Peyer's patch (tissue), 4 donors: ENCODE data around the gene RSAD1.

Experiments
- CTCF ChIP-seq, 6 experiments: fragments of 450-650 bp in 4 of 6; fragments of 200-600 bp in 2 of 6; sonication (generic) in 1 of 6; IDR thresholded peaks; one replicate each; pipeline ENCODE4 v1.5.1; 2017 to 2019; ENCODE audit warnings: antibody characterized with exemption in 6 of 6, mild to moderate bottlenecking in 3 of 6, moderate library complexity in 1 of 6
- POLR2A ChIP-seq, 2 donors: fragments of 450-650 bp; IDR thresholded peaks; one replicate each; pipeline ENCODE4 v1.5.1; 2017; ENCODE audit warnings: antibody characterized with exemption in 2 of 2, mild to moderate bottlenecking in 2 of 2, moderate library complexity in 2 of 2

DNA sequence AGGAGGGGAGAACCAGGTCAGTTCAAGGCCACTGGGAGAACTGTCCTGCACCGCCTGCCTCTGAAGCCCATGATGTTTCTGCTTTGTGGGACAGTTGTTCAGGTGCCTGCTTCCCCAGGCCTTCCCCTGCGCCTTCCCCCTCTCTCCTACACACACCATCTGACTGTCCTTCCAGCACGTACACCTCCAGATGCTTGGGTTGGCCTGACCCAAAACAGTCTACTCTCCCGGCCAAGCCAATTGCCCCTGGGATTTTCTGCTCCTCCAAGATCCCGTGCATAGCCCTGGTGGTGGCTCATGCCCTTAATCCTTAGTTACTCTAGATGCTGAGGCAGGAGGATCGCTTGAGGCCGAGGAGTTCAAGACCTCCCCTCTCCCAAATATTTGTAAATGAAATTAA lies 684 bp upstream of the RSAD1 start:
- TF ChIP-seq POLR2A (IDR thresholded peaks at IDR 0.05) (no peak), CTCF (IDR thresholded peaks at IDR 0.05) (no peak)
